SK-N-SH (cell line): ENCODE results near the gene SMIM14.

Experiments
- EP300 ChIP-seq, 2 experiments: IDR thresholded peaks; 2 replicates each; pipeline versions ENCODE4 v1.4.0 to v1.6.1; 2012; ENCODE audit warnings: borderline replicate concordance in 1 of 2, low read depth in 1 of 2, low read length in 1 of 2
- EZH2phosphoT487 ChIP-seq: fragments of 200-600 bp; sonication (generic); IDR thresholded peaks from 2 replicates; pipeline ENCODE4 v1.6.1; 2017; ENCODE audit warnings: low read depth, mixed run types, mild to moderate bottlenecking, antibody characterized with exemption, moderate library complexity, borderline replicate concordance
- JUND ChIP-seq: IDR thresholded peaks from 2 replicates; pipeline ENCODE4 v1.4.0; 2012
- MAX ChIP-seq: IDR thresholded peaks from 2 replicates; pipeline ENCODE4 v1.4.0; 2012; ENCODE audit warnings: low read depth
- PBX3 ChIP-seq: IDR thresholded peaks from 2 replicates; pipeline ENCODE4; 2012
- RAD21 ChIP-seq: IDR thresholded peaks from 2 replicates; pipeline ENCODE4 v1.6.1; 2012; ENCODE audit warnings: mild to moderate bottlenecking, low read length
- REST ChIP-seq: IDR thresholded peaks from 2 replicates; pipeline ENCODE4 v1.6.1; 2012; ENCODE audit warnings: mild to moderate bottlenecking, low read depth, low read length, moderate library complexity
- RXRA ChIP-seq: IDR thresholded peaks from 2 replicates; pipeline ENCODE4 v1.4.0; 2012; ENCODE audit warnings: low read depth, mild to moderate bottlenecking, borderline replicate concordance
- SMC3 ChIP-seq: IDR thresholded peaks from 2 replicates; pipeline ENCODE4 v1.6.1; 2012; ENCODE audit warnings: low read depth, low read length, improper control_type of control experiment
- TAF1 ChIP-seq: IDR thresholded peaks from 2 replicates; pipeline ENCODE4 v1.6.1; 2012; ENCODE audit warnings: low read depth, mild to moderate bottlenecking, low read length, moderate library complexity, borderline replicate concordance
- TCF12 ChIP-seq: IDR thresholded peaks from 2 replicates; pipeline ENCODE4 v1.4.0; 2012
- YY1 ChIP-seq: IDR thresholded peaks from 2 replicates; pipeline ENCODE4 v1.4.0; 2012; ENCODE audit warnings: low read depth, mild to moderate bottlenecking
- TF ChIP-seq, protein P1 (sequence below): fragments of 200-600 bp; sonication (generic); IDR thresholded peaks from 2 replicates; pipeline ENCODE4 v1.6.1; 2017; ENCODE audit warnings: antibody characterized with exemption, mild to moderate bottlenecking, moderate library complexity

DNA sequence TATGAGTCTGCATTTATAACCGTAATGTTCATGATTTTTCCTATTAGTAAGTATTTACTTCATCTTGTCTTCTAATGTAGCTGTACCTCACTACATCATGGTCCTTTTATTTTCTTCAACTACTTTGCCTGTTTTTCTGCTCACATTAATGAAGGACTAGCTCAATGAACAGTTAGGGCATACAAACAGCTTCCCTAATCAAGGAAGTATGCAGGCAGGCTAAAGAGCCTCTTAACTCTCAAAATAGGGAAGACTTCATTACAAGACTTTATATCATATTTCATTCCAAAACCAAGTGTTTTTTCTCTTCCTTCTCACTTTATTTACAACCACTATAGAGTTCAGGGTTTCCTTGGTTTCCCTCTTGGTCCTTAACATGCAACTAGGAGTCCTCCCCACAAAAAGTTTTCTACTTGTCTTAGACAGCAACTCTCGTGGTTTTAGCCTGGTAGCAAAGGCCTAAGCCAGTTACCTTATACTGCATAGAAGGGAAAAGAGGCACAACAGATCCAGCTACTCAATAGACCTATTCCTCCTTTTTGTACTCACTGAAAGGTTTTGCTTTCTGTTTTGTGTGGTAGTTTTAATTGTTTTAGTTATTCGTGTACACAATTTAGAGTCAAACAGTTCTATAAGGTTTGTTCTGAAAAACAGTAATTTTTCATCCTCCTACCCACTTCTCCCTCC, 40.8 kb downstream of the SMIM14 start:
- TF ChIP-seq, protein P1, sequence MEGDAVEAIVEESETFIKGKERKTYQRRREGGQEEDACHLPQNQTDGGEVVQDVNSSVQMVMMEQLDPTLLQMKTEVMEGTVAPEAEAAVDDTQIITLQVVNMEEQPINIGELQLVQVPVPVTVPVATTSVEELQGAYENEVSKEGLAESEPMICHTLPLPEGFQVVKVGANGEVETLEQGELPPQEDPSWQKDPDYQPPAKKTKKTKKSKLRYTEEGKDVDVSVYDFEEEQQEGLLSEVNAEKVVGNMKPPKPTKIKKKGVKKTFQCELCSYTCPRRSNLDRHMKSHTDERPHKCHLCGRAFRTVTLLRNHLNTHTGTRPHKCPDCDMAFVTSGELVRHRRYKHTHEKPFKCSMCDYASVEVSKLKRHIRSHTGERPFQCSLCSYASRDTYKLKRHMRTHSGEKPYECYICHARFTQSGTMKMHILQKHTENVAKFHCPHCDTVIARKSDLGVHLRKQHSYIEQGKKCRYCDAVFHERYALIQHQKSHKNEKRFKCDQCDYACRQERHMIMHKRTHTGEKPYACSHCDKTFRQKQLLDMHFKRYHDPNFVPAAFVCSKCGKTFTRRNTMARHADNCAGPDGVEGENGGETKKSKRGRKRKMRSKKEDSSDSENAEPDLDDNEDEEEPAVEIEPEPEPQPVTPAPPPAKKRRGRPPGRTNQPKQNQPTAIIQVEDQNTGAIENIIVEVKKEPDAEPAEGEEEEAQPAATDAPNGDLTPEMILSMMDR: no peak
- TF ChIP-seq SMC3 (no peak), RAD21 (no peak), TCF12 (no peak), MAX (no peak), EZH2phosphoT487 (no peak), JUND (no peak), EP300 (IDR thresholded peaks at IDR 0.05; ENCODE audit: borderline replicate concordance in 1 of 2, low read depth in 1 of 2, low read length in 1 of 2) (no peak), REST (no peak), YY1 (no peak), RXRA (no peak), PBX3 (no peak), TAF1 (no peak)
